ENCODE measurements around the gene SORCS3.

Gene SORCS3

DNA sequence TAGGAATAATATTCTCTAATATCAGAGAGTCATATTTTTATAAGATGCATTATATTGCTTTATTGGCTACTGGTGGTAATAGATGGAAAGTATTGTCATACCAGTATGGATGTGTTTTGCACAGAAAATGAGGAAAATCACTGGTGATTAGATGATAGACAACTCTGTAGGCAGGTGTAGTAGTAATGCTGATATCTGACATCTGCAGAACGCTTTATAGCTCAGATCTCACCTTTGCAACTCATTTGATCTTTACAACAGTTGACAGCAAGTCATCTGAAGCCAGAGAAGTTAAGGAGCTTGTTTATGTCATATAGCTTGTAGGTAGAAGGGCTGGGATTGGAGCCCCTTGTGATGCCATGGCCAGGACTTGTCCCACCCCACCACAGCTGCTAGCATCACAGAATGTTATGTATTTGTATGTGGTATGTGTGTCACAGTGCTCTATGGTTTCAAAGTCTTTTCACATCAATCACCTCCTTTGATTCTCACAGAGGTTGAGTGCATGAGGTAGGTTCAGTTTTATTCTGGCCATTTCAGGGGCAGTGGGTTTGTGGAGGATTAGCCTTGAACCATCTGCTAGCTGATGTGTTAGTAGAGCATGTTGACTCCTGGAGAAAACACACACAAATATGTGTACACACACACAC lies 140.0 kb downstream of the SORCS3 start:
- FAIRE-seq = no peak
- TF ChIP-seq, protein P1, sequence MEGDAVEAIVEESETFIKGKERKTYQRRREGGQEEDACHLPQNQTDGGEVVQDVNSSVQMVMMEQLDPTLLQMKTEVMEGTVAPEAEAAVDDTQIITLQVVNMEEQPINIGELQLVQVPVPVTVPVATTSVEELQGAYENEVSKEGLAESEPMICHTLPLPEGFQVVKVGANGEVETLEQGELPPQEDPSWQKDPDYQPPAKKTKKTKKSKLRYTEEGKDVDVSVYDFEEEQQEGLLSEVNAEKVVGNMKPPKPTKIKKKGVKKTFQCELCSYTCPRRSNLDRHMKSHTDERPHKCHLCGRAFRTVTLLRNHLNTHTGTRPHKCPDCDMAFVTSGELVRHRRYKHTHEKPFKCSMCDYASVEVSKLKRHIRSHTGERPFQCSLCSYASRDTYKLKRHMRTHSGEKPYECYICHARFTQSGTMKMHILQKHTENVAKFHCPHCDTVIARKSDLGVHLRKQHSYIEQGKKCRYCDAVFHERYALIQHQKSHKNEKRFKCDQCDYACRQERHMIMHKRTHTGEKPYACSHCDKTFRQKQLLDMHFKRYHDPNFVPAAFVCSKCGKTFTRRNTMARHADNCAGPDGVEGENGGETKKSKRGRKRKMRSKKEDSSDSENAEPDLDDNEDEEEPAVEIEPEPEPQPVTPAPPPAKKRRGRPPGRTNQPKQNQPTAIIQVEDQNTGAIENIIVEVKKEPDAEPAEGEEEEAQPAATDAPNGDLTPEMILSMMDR (IDR thresholded peaks at IDR 0.05; ENCODE audit: insufficient read depth, missing control alignments) = no peak

DNA sequence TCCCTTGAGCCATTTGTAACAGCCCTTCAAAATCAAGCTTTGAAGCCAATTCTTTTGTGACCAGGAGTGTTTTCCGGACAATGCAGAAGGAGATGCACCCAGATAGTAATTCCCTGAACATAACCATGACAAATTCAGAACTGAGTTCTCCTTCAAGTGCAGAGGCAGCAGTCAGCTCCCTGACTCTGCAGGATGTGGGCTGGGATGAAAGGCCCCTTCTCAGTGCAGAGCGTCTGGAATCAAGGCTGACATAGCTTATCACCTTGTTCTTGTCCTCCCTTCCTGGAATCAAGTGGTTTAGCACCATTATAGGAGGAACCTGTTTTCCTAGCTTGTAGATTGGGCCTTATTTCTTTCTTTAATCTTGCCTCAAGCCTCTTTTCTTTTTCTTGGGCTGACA lies 143.4 kb downstream of the SORCS3 start:
- FAIRE-seq = no peak
- DNase-seq (ENCODE audit: insufficient read length, low spot score) = no peak
- TF ChIP-seq, protein P1 (IDR thresholded peaks at IDR 0.05; ENCODE audit: insufficient read depth, missing control alignments) = no peak

More for the DNA sequence above, 140.0 kb downstream of the SORCS3 start:
- no peak for DNase-seq (ENCODE audit: insufficient read length, low spot score)

DNA sequence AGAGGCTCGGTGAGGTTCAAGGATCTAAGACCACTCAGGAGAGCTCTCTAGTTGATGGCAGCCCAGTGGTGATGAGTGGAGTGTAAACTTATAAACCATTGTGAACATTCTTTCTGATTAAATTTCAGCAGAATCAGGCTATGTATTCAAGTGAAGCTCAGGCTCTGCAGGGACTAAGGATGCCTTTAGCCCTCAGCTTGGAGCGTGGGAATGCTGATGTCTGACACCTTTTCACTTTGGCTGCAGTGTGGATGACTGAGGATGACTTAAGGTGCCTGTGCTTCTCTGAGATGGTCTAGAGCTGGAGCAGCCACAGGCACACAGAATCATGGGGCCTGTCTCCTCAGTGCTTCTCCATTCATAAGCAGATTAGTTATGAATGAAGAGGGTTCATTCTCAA lies 150.4 kb downstream of the SORCS3 start:
- no peak for FAIRE-seq
- DNase-seq (ENCODE audit: insufficient read length, low spot score) = no peak
- TF ChIP-seq, protein P1 (IDR thresholded peaks at IDR 0.05; ENCODE audit: insufficient read depth, missing control alignments) = no peak

DNA sequence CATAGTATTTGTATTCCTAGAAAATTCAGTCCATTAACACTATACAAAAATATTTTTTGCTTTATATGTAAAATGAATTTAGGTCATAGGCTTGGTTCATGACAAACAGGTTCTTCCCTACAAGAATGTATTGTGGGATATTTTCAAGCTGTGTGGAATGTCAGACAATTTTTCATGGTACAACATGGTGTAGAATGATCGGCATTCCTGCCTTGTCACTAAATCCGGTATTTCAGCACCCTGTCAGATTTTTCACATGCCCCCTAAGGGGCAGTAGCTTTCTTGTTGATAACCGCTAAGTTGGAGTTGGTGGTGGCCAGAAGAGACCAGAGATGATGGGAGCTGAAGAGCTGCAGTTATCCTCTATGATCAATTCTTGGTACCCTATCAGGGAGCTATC lies 154.3 kb downstream of the SORCS3 start:
- FAIRE-seq = no peak
- no peak for DNase-seq (ENCODE audit: insufficient read length, low spot score)
- TF ChIP-seq, protein P1 (IDR thresholded peaks at IDR 0.05; ENCODE audit: insufficient read depth, missing control alignments) = no peak

DNA sequence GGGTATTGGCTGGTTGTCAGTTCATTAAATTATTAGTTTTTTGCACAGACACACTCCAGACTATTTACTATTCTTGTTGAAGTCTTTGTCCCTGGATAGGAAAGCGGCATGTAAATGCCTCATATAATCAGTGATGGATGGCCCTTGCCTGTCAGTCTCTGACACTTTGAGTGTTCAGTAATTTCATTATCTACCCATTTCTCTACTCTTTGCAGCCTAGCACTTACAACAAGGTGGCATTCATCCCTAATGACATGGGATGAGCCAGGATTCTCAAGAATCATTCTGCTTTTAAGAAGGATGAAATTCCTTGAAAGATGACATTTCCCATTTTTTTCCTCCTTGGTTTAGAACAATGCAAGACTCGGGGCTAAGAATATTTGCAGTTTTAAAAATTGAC lies 155.7 kb downstream of the SORCS3 start:
- FAIRE-seq (no peak), DNase-seq (ENCODE audit: insufficient read length, low spot score) (no peak)
- TF ChIP-seq, protein P1 (IDR thresholded peaks at IDR 0.05; ENCODE audit: insufficient read depth, missing control alignments) = no peak

DNA sequence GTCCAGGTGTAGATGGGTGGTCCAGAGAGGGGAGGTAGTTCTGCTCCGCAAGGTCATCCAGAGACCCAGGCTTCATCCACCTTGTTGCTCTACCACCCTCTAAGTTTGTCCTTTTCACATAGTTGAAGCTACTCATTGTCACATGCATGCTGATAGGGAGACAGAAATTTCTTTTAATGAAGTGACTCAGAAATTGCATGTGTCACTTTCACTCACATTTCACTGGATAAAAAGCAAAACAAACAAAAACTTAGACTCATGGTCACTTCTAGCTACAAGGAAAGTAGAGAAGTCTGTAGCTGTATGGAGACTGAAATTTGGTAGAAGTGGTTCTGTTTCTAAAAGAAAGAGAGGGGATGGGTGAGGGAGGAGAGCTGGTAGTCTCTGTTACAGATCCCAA lies 161.9 kb downstream of the SORCS3 start:
- no peak for DNase-seq (ENCODE audit: insufficient read length, low spot score)
- TF ChIP-seq, protein P1 (IDR thresholded peaks at IDR 0.05; ENCODE audit: insufficient read depth, missing control alignments) = no peak
- no peak for FAIRE-seq

DNA sequence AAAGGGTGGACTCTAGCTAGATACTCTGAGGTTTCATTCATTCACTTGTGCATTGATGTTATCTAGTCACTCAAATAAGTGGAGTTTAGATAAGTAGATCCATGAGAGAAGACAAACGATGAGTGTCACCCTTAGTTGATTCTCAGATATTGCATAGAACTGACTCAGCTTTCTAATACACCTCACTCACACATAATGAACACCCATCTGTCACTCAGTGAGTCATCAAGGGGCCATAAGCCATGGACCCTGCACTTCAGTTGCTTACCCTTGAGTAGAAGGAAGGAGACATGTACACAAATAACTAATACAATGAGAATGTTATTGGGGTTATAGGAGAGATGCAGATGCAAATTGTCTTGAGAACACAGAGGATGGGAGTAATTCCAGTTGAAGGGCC lies 163.8 kb downstream of the SORCS3 start:
- TF ChIP-seq, protein P1 (IDR thresholded peaks at IDR 0.05; ENCODE audit: insufficient read depth, missing control alignments) = no peak
- DNase-seq (ENCODE audit: insufficient read length, low spot score) = no peak
- FAIRE-seq = no peak

Data from D721Med (cell line).